Measurements from ENCODE around the gene AK4.
"Not testable (repeated sequence)": the region's sequence is repeated elsewhere in the genome, so short reads cannot be mapped to it uniquely, and the experiment has no call there.

Gene AK4

DNA sequence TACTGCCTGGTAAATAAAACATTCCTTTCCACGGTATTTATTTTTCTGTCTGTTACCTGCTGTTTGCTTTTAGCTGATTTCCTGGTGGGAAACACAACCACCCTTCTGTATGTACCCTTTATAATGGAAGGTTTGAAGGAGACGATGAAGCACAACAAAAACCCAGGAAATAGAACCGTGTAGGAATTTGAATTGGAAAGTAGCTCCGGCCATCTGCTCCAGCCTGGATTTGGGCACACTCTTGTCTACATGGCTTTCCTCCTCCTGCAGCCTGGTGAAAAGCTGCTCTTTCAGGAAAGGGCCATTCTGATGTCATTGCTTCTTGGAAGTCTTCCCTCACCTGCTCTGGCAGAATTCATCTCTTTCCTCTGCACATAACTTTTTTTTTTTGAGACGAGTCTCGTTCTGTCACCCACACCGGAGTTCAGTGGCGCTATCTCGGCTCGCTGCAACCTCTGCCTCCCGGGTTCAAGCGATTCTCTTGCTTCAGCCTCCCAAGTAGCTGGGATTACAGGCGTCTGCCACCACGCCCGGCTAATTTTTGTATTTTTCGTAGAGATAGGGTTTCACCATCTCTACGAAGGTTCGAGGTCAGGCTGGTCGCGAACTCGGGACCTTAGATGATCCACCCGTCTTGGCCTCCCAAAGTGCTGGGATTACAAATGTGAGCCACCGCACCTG is 2.7 kb downstream of the AK4 start:
- no peak for DNase-seq (ENCODE audit: low read depth)

DNA sequence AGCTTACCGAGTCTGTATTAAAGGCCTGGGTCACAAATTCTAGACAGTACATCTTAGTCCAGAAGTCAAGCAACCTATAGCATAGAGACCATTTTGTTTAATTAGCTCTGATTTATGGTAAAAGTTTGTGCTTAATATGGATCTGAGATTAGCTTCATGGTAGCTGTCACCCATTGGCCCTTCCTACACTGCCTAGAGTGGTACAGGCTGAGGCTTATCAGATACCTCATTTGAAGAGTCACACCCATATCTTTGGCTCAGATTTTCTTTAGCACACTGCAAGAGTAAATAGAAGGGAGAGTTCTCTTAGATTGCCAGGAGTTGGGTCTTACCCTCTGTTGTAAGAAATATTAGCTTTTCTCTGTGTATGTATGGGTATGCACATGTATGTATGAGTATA is 3.6 kb downstream of the AK4 start:
- DNase-seq (ENCODE audit: low read depth), result no peak

DNA sequence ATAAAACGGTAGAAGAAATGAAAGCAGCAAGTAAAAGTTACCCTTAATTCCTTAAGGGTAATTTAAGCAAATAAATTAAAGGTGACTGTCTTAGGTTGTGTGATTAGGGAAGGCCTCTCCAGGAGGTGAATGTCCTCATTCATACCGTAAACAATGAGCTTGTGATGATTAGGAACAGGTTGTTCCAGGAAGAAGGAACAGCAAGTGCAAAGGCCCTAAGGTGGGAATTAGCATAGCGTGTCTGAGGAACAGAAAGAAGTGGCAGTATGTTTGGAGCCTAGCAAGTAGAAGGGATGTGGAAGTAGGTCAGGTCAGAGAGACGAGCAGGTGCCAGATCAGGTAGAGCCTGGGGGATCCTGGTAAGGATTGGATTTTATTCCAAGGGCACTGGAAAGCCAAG is 5.6 kb downstream of the AK4 start:
- DNase-seq (ENCODE audit: low read depth), result no peak

DNA sequence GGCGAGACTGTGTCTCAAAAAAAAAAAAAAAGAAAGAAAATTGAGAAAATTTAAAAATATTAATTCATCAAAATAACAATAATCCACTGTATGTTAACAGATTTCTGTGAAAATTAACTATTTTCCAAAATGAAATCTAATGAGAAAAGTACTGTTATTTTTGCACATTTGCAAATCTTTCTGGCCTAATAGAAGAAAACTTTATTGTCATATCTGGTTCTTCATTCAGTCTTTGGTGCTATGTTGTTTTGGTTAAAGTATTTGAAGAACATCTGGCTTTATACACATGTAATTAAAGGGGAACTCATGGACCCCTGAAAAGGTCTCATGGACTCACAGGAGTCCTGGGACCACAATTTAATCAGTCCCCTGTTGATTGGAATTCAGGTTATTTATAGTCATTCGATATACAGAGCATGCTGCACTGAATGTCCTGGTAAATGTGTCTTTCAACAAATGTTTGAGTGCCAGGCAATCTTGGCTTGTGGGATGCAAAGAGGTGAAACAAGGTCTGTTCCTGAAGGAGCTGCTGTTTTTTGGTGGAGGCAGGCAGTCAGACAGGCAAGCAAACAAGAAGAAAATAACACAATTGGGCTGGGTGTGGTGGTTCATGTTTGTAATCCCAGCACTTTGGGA is 9.0 kb downstream of the AK4 start:
- no peak for DNase-seq (ENCODE audit: low read depth)

DNA sequence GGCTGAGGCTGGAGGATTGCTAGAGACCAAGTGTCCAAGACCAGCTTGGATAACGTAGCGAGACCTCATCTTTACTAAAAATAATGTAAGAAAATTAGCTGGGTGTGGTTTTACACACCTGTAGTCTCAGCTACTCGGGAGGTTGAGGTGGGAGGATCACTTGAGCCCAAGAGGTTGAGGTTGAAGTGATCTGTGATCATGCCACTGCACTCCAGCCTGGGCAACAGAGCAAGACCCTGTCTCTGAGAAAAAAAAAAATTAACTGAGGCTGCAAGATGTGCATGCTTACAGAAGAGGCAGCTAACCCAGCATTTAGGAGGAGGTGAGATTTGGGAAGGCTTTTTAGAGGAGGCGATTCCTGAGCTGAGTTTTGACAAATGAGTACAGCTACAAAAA is 9.5 kb downstream of the AK4 start:
- DNase-seq (ENCODE audit: low read depth), result no peak

DNA sequence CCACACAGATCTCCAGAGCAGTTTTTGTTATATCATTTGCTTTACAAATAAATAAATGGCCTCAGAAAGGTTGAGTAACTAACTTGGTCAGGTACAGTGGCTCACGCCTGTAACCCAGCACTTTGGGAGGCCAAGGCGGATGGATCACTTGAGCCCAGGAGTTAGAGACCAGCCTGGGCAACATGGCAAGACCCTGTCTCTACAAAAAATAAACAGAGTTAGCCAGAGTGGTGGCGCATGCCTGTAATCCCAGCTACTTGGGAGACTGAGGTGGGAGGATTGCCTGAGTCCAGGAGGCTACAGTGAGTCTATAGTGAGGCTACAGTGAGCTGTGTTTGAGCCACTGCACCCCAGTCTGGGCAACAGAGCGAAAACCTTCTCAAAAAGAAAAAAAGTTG is 11.3 kb downstream of the AK4 start:
- DNase-seq (ENCODE audit: low read depth), result not testable (repeated sequence)

DNA sequence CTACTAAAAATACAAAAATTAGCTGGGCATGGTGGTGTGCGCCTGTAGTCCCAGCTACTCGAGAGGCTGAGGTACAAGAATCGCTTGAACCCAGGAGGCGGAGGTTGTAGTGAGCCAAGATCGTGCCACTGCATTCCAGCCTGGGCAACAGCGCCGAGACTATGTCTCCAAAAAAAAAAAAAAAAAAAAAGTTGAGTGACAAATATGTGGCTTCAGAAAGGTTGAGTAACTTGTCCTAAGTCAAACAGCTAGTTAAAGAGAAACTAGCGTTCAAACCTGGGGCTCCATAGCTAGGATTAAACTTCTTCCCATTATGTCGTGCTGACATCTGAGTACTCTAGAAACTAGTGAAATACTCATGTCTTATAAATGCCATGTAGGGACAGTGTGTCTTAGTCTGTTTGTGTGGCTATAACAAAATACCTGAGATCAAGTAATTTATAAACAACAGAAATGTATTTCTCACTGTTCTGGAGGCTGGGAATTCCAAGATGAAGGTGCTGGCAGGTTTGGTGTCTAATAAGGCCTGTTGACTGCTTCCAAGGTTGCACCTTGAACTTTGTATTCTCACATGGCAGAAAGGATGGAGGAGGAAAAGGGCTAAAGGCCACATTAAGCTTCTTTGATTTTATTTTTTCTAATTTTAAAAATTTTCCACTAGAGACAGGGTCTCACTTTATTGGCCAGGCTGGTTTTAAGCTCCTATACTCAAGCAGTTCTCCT is 12.0 kb downstream of the AK4 start:
- DNase-seq (ENCODE audit: low read depth), result no peak

DNA sequence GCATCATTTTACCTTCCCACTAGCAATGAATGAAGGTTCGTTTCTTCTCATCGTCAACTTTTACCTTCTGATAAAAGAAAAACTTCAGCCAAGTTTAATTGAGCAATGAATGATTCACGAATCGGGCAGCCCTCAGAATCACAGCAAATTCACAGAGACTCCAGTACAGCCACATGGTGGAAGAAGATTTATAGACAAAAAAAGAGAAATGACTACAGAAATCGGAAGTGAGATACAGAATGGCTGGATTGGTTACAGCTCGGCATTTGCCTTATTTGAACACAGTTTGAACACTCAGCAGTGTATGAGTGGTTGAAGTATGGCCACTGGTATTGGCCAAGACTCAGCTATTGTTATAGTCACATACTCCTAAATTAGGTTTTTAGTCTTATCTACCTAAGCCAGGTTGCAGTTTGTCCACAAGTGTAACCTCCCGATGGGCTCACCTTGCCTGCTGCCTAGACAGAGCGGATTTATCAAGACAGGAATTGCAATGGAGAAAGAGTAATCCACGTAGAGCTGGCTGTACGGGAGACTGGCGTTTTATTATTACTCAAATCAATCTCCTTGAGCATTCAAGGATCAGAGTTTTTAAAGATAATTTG is 15.3 kb downstream of the AK4 start:
- DNase-seq (ENCODE audit: low read depth), result no peak

DNA sequence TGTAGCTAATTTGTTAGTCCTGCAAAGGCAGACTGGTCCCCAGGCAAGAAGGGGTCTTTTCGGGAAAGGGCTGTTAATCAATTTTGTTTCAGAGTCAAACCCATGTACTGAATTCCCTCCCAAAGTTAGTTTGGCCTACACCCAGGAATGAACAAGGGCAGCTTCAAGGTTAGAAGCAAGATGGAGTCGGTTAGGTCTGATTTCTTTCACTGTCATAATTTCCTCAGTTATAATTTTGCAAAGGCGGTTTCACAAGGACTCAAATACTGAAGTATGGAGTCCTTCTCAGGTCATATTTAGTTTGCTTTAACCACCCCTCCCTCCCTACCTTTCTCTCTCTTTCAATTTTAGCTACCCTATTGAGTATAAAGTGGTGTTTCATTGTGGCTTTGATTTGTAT is 16.1 kb downstream of the AK4 start:
- not testable (repeated sequence) for DNase-seq (ENCODE audit: low read depth)

DNA sequence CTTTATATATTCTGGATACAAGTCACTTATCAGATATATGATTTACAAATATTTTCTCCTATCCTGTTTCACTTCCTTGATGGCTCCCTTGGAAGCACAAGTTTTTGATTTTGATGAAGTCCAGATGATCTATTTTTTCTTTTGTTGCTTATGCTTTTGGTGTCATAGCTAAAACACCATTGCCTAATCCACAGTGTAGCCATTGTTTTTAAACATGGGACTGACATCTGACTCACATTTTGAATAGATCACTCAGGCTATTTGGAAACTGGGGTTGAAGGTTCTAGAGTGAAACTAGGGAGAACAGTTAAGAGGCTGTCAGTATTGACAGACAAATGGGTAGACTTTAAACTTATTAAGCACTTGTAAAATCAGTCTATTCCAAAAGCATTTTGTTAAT is 16.6 kb downstream of the AK4 start:
- DNase-seq (ENCODE audit: low read depth), result no peak

DNA sequence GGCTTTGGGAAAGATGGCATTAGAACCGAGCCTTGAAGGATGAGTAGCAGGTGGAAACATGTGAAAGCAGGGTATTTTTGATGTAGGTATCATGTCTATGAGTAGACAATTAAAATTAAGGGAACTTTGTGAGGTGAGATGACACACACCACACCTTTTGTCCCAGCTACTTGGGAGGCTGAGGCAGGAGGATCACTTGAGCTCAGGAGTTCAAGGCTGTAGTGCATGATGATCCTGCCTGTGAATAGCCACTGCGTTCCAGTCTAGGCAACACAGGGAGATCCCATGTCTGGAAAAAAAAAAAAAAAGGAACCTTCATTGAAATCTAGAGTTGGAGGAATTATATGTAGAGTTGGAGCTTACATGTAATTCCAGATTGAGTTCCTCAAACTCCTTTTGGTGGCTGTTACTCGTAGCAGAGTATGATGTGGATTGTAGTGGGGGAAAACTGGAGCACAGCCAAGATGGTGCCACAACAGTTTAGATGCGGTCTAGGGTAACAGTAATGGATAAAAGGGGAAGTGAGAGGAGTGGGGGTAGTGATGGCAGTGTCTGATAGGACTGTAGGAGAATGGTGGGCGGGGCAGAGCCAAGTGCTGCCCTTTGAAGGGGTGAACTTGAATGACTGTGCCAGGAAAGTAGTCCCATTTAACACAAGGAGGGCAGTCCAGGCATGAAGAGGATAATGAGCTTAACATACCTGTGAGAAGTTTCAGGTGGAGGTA is 17.4 kb downstream of the AK4 start:
- no peak for DNase-seq (ENCODE audit: low read depth)

DNA sequence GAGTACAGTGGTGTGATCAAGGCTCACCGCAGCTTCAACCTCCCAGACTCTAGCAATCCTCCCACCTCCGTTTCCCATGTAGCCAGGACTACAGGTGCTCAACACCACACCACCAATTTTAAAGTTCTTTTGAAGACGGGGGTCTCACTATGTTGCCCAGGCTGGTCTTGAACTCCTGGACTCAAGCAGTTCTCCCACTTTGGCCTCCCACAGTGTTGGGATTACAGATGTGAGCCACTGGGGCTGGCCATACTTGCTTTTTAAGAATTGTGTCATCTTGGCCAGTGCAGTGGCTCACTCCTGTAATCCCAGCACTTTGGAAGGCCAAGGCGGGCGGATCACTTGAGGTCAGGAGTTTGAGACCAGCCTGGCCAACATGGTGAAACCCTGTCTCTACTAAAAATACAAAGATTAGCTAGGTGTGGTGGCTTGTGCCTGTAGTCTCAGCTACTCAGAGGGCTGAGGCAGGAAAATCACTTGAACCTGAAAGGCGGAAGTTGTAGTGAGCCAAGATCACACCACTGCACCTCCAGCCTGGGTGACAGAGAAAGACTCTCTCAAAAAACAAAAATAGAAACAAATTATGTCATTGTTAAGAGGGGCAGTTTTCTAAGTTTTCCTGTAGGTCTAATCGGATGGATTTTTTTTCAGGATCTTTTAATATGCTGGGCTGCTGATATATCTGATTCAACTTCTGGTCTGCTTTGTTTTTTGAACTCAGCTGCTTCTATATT is 18.7 kb downstream of the AK4 start:
- no peak for DNase-seq (ENCODE audit: low read depth)

DNA sequence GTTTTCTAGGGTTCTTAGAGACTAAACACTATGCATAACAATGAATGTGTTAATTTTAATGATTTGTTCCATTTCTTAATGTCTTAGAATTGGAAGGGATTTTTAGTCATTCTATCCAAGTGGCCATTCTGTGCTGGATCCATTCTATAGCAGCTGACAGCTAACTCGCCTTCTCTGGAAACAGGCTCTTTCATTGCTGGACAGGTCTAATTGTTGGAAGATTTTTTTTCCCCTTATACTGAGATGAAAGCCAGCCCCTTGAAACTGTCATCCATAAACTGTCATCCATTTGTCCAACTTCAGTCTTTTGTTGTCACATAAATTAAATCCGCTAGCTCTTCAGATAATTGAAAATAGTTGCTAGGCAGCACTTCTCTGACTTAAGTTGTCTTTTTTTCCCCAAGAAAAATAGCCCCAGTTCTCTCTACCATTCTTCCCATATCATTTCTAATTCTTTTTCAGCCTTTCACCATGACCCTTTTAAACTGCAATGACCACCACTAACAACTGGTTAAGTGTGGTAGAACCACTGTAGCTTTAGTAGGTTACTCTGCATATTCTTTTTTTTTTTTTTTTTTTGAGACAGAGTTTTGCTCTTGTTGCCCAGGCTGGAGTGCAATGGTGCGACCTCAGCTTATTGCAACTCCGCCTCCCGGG is 19.7 kb downstream of the AK4 start:
- DNase-seq (ENCODE audit: low read depth), result no peak

DNA sequence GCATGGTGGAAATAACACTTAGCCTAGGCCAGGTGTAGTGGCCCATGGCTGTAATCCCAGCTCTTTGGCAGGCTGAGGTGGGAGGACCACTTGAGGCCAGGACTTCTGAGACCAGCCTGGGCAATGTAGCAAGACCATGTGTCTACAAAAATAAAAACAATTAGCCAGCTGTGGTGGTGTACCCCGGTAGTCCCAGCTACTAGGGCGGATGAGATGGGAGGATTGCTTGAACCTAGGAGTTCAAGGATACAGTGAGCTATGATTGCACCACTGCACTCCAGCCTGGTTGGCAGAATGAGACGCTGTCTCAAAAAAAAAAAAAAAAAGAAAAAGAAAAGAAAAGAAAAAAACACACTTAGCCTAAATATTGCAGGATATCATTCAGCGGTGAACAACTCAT is 20.9 kb downstream of the AK4 start:
- DNase-seq (ENCODE audit: low read depth), result no peak

DNA sequence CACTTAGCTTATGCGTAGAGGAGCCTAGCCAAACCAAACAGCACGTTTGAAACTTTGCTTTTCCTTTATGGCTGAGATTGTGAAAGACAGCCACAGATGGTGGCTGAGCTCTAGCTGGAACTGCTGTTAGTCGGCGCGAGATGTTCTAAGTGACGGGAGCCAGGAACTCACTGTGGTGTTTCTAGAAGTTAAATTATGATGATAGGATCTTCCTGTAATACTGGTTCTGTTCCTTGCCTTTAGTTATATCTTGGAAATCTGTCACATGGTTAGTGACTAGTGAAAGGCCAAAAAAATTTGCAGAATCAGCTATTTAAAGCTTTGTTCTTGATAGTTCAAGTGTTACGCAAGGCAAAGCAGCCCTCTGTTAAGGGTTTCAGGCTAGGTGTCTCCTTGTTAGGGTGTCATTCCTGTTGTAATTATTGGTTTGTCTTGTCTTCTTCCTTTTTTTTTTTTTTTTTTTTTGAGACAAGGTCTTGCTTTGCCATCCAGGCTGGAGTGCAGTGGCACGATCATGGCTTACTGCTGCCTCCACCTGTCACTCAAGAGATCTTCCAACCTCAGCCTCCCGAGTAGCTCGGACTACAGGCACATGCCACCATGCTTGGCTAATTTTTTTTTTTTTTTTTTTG is 22.6 kb downstream of the AK4 start:
- no peak for DNase-seq (ENCODE audit: low read depth)

DNA sequence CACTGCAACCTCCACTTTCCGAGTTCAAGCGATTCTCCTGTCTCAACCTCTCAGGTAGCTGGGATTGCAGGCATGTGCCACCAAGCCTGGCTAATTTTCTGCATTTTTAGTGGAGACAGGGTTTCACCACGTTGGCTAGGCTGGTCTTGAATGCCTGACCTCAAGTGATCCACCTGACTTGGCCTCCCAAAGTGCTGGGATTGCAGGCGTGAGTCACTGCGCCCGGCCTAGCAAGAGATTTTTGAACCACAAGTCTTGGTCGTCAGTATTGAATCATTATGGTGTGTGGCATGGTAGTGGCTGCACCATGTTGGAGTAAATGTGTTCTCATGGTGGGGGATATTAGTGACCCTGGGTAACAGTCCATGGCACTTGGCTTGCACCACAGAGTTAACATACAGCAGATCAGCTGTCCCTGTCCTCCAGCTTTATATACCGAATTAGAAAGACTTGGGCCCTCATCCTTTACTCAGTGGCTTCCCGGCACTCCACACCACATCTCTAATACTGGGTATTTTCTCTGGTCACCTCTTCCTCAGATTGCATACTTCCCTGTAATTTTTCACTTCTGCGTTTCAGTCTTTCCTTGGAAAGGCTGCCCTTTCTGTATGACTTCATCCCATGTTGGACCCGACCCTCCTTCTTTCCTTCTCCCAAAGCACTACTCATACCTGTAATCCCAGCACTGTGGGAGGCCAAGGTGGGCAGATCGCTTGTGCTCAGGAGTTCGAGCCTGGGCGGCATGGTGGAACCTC is 25.1 kb downstream of the AK4 start:
- no peak for DNase-seq (ENCODE audit: low read depth)

DNA sequence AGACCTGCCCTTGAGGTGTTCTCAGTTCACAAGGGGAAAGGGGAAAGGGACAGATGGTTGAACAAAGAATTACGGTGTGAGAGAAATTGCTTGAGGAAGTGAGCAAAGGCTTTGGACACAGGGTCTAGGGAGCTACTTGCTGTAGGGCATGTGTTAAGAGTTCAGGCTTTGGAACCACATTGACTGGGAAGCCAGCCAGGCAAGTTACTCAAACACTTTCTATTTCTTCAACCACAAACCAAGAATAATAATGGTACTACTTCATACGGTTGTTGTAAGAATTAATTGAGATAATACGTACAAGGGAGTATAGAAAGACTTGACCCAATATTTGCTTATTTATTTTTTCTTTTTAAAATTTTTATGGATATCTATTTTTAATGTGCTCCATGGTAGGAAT is 26.6 kb downstream of the AK4 start:
- no peak for DNase-seq (ENCODE audit: low read depth)

DNA sequence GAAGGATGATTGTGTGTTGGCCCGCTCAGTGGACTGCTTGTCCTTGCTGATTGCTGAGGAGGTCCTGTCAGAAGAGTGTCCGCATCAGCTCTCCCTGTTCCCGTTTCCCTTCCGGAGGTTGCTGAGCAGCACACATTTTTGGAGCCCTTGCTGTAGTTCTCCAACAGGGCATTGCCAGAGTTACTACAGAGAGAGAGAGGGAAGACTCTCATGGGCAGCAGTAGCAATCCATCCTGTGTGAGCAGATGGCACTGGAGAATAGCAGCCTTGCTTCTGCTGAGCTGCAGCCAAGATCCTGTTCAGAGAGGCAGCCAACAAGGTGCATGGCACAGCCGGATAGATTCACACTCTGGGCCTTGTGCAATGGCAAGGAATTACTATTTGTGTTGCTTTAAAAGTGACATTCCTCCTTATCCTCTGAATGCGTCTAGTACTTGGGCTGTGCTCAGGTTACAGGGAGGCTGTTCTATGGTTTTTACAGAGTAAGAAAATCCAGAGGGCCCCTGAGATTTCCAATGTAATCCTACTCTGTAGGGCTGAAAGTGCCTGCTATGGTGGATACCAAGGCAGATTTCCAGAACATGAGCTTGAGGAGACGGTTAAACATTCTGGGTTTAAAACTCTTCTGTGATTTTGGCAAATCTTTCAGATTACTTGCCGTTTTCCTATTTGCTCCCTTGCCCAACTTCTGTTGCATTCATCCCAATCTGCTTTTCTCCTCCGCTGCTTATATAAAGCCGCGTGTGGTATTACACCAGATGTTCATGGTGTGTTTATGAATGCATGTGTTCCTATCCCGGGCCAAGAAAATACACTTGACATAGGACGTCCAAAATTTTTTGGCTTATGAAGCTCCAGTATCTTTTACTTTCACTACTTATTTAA is 27.4 kb downstream of the AK4 start:
- no peak for DNase-seq (ENCODE audit: low read depth)

DNA sequence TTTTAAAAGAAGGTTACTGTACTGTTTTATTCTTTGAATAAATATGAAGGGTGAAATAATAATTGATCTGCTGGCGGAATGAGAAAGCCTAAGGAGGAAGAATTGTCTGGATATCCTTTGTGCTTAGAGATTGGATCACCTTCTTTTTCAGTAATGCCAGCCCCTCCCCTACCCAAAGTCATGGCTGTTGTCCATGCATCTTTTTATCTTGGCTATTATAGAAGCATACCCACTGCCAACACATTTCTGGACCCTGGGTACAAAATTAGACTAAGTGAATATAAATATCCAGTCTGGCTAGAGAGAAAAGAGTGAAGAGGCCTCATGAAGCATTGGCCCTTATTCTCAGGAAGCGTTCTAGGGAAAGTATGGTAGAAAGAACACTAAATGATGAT is 28.1 kb downstream of the AK4 start:
- no peak for DNase-seq (ENCODE audit: low read depth)
